HEK293 (cell line): Measurements from ENCODE around the gene ATOSA.

Source experiments
- CTCF ChIA-PET: fragments of 350-600 bp; formaldehyde crosslinking; extraction: SDS; loops from one replicate; lab custom pipeline; 2021; ENCODE audit warnings: antibody characterized with exemption; lab: Yijun Ruan, JAX
- POLR2A ChIA-PET: fragments of 300-600 bp; formaldehyde crosslinking; extraction: SDS; loops from one replicate; lab custom pipeline; 2020; ENCODE audit warnings: antibody characterized with exemption, inconsistent platforms; lab: Yijun Ruan, JAX
- H3K27ac ChIP-seq: fragments of 200-500 bp; sonication (Bioruptor generic); 2 replicates; pipeline ENCODE4 v1.5.1; 2014; ENCODE audit warnings: low read depth, low read length, control low read depth, inconsistent platforms; ENCODE audit errors: extremely low read depth
- H3K36me3 ChIP-seq, 2 experiments: fragments of 200-500 bp in 1 of 2; sonication (Bioruptor generic) in 1 of 2; 1 replicate in 1 of 2; 2 replicates in 1 of 2; pipeline ENCODE4 v1.5.1; 2014 to 2017; ENCODE audit warnings: inconsistent platforms in 2 of 2, low read length in 2 of 2; ENCODE audit not compliant: control insufficient read depth in 2 of 2, insufficient read depth in 1 of 2
- H3K4me1 ChIP-seq: fragments of 200-500 bp; sonication (Bioruptor generic); 2 replicates; pipeline ENCODE4 v1.5.1; 2014; ENCODE audit warnings: mild to moderate bottlenecking, low read length, inconsistent platforms; ENCODE audit not compliant: control insufficient read depth, insufficient read depth
- H3K4me3 ChIP-seq: 2 replicates; pipeline ENCODE4 v1.5.1; 2011; ENCODE audit warnings: low read depth, mild to moderate bottlenecking, control low read depth, low read length, moderate library complexity
- H3K9me3 ChIP-seq: fragments of 200-500 bp; sonication (Bioruptor generic); 2 replicates; pipeline ENCODE4 v1.5.1; 2014; ENCODE audit warnings: low read depth, low read length, inconsistent platforms; ENCODE audit not compliant: control insufficient read depth, insufficient read depth
- EGR2 ChIP-seq: fragments of 450-650 bp; formaldehyde crosslinking; IDR thresholded peaks from 2 replicates; pipeline ENCODE4 v1.5.1; 2016; ENCODE audit warnings: low read depth, missing biosample characterization, missing genetic modification characterization
- HIC1 ChIP-seq: fragments of 450-650 bp; formaldehyde crosslinking; IDR thresholded peaks from 2 replicates; pipeline ENCODE4 v1.5.1; 2016; ENCODE audit warnings: missing biosample characterization, missing genetic modification characterization
- KLF10 ChIP-seq: fragments of 450-650 bp; IDR thresholded peaks from 2 replicates; pipeline ENCODE4 v1.5.1; 2018; ENCODE audit warnings: missing biosample characterization, mild to moderate bottlenecking, missing genetic modification characterization
- KLF8 ChIP-seq: fragments of 450-650 bp; formaldehyde crosslinking; IDR thresholded peaks from 2 replicates; pipeline ENCODE4 v1.5.1; 2016; ENCODE audit warnings: missing biosample characterization, missing genetic modification characterization
- SETDB1 ChIP-seq: IDR thresholded peaks from one replicate; pipeline ENCODE4 v1.6.1; 2017; ENCODE audit warnings: mild to moderate bottlenecking, low read length, moderate library complexity, mixed read lengths; ENCODE audit not compliant: insufficient read length
- TCF7L2 ChIP-seq: IDR thresholded peaks from 2 replicates; pipeline ENCODE4 v1.6.1; 2011; ENCODE audit warnings: low read depth, mild to moderate bottlenecking, inconsistent platforms, low read length, moderate library complexity, borderline replicate concordance
- ZFP69B ChIP-seq: fragments of 450-650 bp; formaldehyde crosslinking; IDR thresholded peaks from 2 replicates; pipeline ENCODE4 v1.5.1; 2016; ENCODE audit warnings: missing biosample characterization, missing genetic modification characterization
- ZNF112 ChIP-seq: fragments of 450-650 bp; formaldehyde crosslinking; IDR thresholded peaks from 2 replicates; pipeline ENCODE4 v1.5.0; 2017; ENCODE audit warnings: missing biosample characterization, missing genetic modification characterization
- ZNF2 ChIP-seq: fragments of 450-650 bp; formaldehyde crosslinking; IDR thresholded peaks from 2 replicates; pipeline ENCODE4 v1.5.1; 2016; ENCODE audit warnings: missing biosample characterization, missing genetic modification characterization
- ZNF302 ChIP-seq: fragments of 450-650 bp; formaldehyde crosslinking; IDR thresholded peaks from 2 replicates; pipeline ENCODE4 v1.5.1; 2016; ENCODE audit warnings: missing biosample characterization, missing genetic modification characterization, low read depth
- ZNF433 ChIP-seq: fragments of 450-650 bp; formaldehyde crosslinking; IDR thresholded peaks from 2 replicates; pipeline ENCODE4 v1.5.1; 2016; ENCODE audit warnings: missing biosample characterization, missing genetic modification characterization, low read depth
- ZNF529 ChIP-seq: fragments of 450-650 bp; formaldehyde crosslinking; IDR thresholded peaks from 2 replicates; pipeline ENCODE4 v1.5.1; 2017; ENCODE audit warnings: missing genetic modification characterization, missing biosample characterization; ENCODE audit not compliant: insufficient replicate concordance
- ZNF548 ChIP-seq: fragments of 450-650 bp; formaldehyde crosslinking; IDR thresholded peaks from 2 replicates; pipeline ENCODE4 v1.5.1; 2016; ENCODE audit warnings: missing biosample characterization, missing genetic modification characterization
- ZNF580 ChIP-seq: fragments of 450-650 bp; formaldehyde crosslinking; IDR thresholded peaks from 2 replicates; pipeline ENCODE4 v1.5.1; 2016; ENCODE audit warnings: missing biosample characterization, missing genetic modification characterization
- ZNF701 ChIP-seq: fragments of 450-650 bp; formaldehyde crosslinking; IDR thresholded peaks from 2 replicates; pipeline ENCODE4 v1.5.1; 2016; ENCODE audit warnings: missing biosample characterization, missing genetic modification characterization
- ZSCAN23 ChIP-seq: fragments of 450-650 bp; formaldehyde crosslinking; IDR thresholded peaks from 2 replicates; pipeline ENCODE4 v1.5.1; 2016; ENCODE audit warnings: missing biosample characterization, missing genetic modification characterization

ATOSA gene

GRCh38 chr15:52645916-52646315 is 33.3 kb downstream of the ATOSA start:
- Histone ChIP-seq H3K4me3 (no peak overlapping the region), H3K9me3 (no peaks in the 10 kb centered on the region), H3K27ac (no peak overlapping the region), H3K4me1 (no peaks in the 10 kb centered on the region), H3K36me3 (no peaks in the 10 kb centered on the region)
- ChIA-PET POLR2A (no interaction called here), CTCF (no interaction called here)
- no peak for TF ChIP-seq KLF10 (tag by site-specific recombination)
- TF ChIP-seq ZFP69B (tag by site-specific recombination), result no peak
- no peak for TF ChIP-seq ZNF2 (tag by site-specific recombination)
- no peak for TF ChIP-seq KLF8 (tag by site-specific recombination)
- no peak for TF ChIP-seq ZNF433
- TF ChIP-seq EGR2 (tag by site-specific recombination), result no peak
- TF ChIP-seq ZNF529 (tag by site-specific recombination), result no peak
- no peak for TF ChIP-seq ZSCAN23 (tag by site-specific recombination)

GRCh38 chr15:52642386-52643361 is 36.5 kb downstream of the ATOSA start:
- Histone ChIP-seq H3K27ac (no peak overlapping the region), H3K36me3 (no peaks in the 10 kb centered on the region), H3K9me3 (no peaks in the 10 kb centered on the region), H3K4me3 (no peak overlapping the region), H3K4me1 (no peaks in the 10 kb centered on the region)
- ChIA-PET CTCF (no interaction called here), POLR2A (no interaction called here)
- TF ChIP-seq ZNF112 (tag by site-specific recombination) (no peak), ZNF548 (tag by site-specific recombination) (no peak), ZNF302 (tag by site-specific recombination) (no peak), HIC1 (tag by site-specific recombination) (no peak), ZNF701 (no peak), ZNF580 (tag by site-specific recombination) (no peak), SETDB1 (no peak)

GRCh38 chr15:52636459-52636858 is 42.7 kb downstream of the ATOSA start:
- Histone ChIP-seq H3K9me3 (no peaks in the 10 kb centered on the region), H3K27ac (no peak overlapping the region), H3K4me3 (no peak overlapping the region), H3K4me1 (no peaks in the 10 kb centered on the region), H3K36me3 (no peaks in the 10 kb centered on the region; a peak in 1 of 3 replicates)
- CTCF ChIA-PET, result interaction anchor here (0.7 kb wide), 1 partner anchor 14 kb away, joined by 4 read pairs; no protein-coding TSS in a partner anchor
- no peak for TF ChIP-seq TCF7L2
- POLR2A ChIA-PET, result no interaction called here
